NCI-H2227 (cell line): ENCODE data around the gene TNNC2.
"Not testable (repeated sequence)": the region's sequence is repeated elsewhere in the genome, so short reads cannot be mapped to it uniquely, and the experiment has no call there.

ENCODE experiments used
- DNase-seq: peaks from one replicate; lab custom pipeline; 2025; ENCODE audit not compliant: unreplicated experiment; lab: John Stamatoyannopoulos, UW

The TNNC2 gene

DNA sequence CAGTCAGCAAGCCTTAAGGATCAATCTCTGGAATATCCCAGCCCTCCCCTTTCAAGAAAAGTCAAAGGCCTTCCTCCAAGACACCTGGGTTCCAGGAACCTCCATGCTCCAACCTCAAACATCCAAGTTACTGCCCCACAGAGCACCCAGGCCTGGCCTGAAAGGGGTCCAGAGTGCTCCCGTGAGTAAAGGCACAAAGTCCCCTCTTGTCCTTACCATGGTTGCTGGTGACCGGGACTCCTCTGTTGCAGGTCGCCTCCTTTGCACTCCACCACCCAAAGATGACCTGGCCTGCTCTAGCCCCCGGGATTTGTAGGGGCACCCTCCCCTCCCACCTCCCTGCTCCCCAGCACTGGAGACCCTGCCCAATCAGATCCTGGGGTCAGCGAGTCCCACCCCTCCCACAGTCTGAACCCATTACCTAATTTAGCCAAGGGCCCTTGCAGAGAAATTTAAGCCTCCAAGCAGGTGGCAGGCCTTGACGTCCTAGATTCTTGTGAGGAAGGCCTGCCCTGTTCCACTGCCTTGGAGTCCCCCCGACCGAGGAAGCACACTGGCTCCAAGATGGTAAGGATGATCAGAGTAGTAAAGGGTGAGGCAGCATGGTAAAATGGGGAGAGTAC is at the start of gene TNNC2:
Gene TNNC2 (minus strand): TSS at position 283 of the 623 bp plus-strand sequence. CDS start 64 bp downstream, at position 219.
- DNase-seq = no peak

DNA sequence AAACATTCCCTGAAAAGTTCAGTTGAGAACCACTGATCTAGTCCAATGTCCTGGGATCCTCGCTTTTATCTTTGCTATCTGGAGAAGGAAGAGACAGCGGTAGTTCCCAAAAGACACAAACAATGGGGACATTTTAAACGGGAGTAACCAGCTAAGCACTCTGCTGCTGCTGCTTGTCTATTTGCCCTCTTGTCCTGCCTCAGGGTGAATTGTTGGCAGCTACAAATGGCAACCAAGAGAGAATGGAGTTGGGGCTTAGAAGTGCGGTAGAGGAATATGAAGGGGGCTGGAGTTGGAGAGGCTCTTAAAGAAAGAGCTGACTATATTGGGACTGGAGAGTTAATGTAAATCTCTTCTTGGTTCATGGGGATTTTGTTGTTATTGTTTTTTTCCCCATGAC is 47.5 kb upstream of the TNNC2 start:
- no peak for DNase-seq

DNA sequence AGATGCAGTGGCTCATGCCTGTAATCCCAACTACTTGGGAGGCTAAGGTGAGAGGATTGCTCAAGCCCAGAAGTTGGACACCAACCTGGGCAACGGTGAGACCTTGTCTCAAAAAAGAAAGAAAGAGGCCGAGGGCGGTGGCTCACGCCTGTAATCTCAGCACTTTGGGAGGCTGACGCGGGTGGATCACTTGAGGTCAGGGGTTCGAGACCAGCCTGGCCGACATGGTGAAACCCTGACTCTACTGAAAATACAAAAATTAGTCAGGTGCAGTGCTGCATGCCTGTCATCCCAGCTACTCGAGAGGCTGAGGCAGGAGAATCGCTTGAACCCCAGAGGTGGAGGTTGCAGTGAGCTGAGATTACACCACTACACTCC is 47.0 kb upstream of the TNNC2 start:
- not testable (repeated sequence) for DNase-seq

GRCh38 chr20:45873409-45874103 is 46.4 kb upstream of the TNNC2 start:
- no peak for DNase-seq

DNA sequence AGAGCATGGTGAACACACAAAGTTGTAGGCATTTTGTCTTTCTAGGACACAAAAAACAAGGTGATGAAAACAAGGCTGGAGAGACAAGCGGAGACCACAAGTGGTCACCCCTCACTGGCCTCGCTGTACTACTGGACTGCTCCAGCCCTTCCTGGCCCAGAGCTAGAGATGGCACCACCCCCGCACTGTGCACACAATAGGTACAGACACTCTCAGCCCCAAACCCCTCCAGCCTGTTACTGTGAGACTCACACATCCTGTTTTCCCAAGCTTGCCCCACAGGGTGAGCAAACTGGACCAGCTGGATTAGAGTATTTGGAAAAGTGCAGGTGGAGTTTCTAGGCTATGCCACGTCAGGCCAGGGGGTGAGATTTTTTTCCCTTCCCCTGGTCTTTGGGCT is 45.5 kb upstream of the TNNC2 start:
- no peak for DNase-seq

DNA sequence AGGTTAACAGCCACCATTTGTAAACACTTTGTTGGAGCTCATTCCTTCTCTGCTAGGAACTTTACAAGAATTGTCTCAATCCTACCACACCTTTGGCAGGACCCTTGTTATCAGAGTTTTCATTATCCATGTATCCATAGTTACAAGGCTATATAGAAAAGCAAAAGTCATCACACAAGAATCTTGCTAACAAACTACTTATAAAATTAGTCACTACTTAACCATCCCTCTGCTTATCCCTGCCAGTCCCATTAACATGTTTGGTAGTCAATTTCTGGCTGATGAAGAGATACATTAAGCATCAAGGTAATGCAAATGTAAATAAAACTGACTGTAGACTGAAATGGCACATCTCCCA is 40.7 kb upstream of the TNNC2 start:
- DNase-seq = no peak

DNA sequence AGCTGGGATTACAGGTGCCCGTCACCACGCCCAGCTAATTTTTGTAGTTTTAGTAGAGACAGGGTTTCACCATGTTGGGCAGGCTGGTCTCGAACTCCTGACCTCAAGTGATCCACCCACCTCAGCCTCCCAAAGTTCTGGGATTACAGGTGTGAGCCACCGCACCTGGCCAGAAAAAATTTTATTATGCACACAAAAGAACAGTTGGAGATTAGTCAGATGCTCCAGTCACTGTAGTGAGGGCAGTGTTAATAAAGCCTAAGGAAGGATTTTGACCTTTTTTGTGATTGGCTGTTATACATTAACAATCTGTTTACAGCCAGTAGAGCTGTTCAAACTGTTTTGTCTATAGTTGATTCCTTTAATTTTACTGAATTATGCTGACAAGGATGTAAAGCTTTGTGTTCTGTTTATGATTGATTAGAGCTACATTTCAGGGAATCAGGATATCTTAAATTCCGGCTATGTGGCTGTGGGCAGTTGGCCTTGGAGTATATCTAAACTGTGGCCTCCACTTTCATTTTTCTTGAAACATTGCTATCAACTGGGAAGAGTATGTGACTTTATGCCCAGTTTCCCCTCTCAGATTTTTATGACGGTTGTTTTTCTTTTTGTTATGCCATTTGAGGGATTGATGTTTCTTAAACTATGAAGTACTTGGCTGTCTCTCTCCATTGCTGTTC is 40.2 kb upstream of the TNNC2 start:
- DNase-seq = no peak

DNA sequence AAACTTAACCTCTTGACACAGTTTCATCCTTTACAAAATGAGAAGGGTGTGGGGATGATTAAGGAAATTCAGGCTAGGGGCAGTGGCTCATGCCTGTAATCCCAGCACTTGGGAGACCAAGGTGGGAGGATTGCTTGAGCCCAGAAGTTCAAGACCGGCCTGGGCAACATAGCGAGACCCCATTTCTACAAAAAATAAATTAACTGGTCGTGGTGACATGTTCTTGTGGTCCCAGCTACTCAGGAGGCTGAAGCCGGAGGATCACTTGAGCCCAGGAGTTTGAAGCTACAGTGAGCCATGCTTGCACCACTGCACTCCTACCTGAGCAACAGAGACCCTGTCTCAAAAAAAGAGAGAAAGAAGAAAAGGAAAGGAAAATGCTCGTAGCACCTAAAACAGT is 39.3 kb upstream of the TNNC2 start:
- DNase-seq = no peak

DNA sequence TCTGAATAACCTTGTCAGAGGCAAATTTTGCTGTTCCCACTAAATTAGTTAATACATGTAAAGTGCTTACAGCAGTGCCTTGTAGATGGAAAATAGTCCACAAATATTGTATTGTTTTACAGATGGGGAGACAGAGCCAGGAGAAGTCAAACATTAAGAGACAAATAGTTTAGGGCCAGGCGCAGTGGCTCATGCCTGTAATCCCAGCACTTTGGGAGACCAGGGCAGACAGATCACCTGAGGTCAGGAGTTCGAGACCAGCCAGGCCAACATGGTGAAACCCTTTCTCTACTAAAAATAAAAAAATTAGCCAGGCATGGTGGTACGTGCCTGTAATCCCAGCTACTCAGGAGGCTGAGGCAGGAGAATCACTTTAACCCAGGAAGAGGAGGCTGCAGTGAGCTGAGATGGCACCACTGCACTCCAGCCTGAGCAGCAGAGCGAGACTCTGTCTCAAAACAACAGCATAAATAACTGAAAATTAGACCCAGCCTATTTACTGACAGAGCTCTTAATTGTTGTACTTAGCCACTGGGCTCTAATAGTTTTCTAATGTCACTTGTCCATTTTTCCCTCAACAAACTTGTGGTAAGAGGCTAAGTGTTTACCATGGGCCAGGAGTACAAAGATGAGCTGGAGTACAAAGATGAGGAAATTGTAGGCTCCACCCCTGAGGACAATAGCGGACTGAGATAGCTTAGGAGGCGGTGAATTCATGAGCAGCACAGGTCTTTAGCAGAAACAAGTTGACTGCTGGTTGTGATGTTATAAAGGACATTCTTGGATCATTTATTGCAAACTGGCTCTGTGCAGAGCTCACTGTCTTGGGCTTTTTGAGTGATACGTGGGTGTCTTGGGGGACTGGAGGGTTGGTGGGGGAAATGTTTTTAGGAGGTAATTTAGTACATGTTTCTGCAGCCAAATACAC is 36.7 kb upstream of the TNNC2 start:
- DNase-seq = peak; percentile 31

- DNase-seq = peak; percentile 13
Measured at GRCh38 chr20:45861221-45862075, 34.3 kb upstream of the TNNC2 start.

DNA sequence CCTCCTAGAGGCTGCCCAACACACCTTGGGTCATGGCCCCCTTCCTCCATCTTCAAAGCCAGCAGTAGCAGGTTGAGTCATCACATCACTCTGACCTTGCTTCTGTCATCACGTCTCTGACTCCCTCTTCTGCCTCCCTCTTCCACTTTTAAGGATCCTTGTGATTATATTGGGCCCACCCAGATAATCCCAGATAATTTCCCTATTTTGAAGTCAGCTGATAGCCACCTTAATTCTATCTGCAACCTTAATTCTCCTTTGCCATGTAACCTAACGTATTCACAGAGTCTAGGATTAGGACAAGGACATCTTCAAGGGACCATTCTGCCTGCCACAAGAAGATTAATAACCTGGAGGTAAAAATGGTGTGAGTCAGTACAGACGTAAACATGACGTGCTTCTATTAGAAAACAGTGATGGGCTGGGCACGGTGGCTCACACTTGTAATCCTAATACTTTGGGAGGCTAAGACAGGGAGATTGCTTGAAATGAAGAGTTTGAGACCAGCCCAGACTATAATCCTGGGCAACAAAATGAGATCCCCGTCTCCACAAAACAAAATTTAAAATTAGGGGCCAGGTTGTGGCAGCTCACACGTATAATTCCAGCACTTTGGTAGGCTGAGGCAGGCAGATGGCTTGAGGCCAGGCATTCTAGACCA is 33.6 kb upstream of the TNNC2 start:
- DNase-seq = no peak

GRCh38 chr20:45859916-45860315 is 32.8 kb upstream of the TNNC2 start:
- no peak for DNase-seq

- DNase-seq = peak; percentile 58
Measured at GRCh38 chr20:45857882-45858216, 30.7 kb upstream of the TNNC2 start.

DNA sequence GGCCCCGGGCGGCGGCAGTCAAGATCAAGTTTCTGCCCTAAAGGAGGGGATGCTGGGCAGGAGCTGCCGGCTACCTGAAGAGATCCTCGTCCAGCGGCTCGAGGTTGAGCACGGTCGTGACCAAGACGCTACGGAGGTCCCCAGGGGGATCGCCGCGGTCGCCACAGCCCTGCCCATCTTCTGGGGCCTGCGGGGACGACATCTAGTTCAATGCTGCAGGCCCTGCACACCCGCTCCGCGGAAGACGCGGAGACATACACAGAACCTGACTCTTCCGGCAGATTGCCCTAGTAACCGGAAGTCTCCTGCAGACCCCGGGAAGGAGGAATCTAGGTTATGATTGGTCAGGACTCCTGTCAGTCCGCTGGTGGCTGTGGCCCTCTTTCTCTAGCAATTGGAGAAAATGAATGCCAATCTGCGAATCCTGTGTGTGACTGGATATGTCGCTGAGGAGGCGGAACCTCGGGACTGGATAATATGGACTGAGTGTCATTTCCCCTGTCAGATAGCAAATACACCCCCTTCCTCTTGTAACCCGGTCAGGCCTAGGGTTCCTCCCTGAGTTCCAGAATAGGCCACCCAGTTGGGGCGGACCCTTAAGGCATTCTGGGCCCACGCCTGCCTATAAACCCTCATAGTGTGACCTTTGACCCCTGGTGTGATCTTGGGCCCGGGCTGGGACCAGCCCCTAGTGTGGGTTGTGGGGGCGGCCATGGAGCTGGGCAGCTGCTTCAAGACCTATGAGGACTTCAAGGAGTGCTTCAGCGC is 30.2 kb upstream of the TNNC2 start, which contains the start of the genes ACOT8 and ZSWIM3:
Gene ACOT8 (minus strand): TSS at position 279 of the 768 bp plus-strand sequence. CDS start 77 bp downstream, at position 202.
Gene ZSWIM3 (plus strand): TSS at position 501 of the 768 bp plus-strand sequence. CDS start 212 bp downstream, at position 713.
- peak; percentile 100 for DNase-seq

DNA sequence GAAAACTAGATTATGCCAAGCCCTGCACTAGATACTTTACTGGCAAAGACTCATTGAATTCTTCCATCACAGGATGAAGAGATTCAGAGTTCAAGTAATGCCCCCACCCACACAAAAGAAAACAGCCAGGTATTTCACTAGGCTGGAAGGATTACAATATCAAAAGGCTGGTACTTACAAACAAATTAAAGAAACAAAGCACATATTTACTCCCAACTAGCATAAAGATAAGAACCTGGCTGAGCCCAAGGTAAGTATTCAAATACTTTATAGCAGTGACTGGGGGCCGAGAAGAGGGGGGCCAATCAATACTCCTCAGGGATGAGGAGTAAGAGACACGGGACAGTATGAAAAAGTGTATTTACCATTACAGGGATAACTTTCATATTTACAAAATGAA is 26.4 kb upstream of the TNNC2 start:
- DNase-seq = no peak

DNA sequence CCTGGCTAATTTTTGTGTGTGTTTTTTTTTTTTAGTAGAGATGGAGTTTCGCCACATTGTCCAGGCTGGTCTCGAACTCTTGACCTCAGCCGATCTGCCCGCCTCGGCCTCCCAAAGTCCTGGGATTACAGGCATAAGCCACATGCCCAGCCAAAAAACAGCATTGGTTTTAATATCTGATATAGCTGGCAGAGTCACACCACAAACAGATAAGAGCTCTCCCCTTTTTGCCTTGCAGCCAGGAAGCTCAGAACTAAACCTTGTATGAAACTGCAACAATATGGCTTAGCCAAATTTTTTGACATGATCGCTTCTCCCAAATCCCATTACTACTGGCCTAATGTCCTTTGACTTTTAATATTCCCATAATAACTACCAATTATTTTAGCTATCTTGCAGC is 25.2 kb upstream of the TNNC2 start:
- DNase-seq = no peak

- no peak for DNase-seq
Measured at GRCh38 chr20:45851501-45851900, 24.4 kb upstream of the TNNC2 start.

DNA sequence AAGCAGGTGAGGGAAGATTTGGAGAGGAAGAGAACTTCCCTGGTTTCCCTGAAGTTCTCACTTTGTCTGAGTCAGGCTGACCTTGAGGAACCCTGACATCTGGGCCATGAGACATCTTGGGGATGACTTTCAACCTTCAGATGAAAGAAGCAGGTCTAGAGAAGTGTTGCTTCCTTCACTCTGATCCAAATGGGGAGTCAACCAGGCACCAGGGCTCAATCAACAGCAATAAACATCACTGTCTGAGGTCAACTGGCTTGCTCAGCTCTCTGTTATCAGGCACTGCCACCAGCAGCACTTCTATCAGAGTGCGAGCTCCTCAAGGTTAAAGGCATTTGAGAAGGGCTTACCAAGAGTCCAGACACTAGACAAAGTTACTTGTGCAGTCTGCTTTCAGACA is 23.8 kb upstream of the TNNC2 start:
- no peak for DNase-seq

GRCh38 chr20:45850238-45850637 is 23.1 kb upstream of the TNNC2 start:
- DNase-seq = no peak
